Measurements from ENCODE around the gene SDK2.
"Not testable (repeated sequence)": the region's sequence is repeated elsewhere in the genome, so short reads cannot be mapped to it uniquely, and the experiment has no call there.

Gene SDK2

DNA sequence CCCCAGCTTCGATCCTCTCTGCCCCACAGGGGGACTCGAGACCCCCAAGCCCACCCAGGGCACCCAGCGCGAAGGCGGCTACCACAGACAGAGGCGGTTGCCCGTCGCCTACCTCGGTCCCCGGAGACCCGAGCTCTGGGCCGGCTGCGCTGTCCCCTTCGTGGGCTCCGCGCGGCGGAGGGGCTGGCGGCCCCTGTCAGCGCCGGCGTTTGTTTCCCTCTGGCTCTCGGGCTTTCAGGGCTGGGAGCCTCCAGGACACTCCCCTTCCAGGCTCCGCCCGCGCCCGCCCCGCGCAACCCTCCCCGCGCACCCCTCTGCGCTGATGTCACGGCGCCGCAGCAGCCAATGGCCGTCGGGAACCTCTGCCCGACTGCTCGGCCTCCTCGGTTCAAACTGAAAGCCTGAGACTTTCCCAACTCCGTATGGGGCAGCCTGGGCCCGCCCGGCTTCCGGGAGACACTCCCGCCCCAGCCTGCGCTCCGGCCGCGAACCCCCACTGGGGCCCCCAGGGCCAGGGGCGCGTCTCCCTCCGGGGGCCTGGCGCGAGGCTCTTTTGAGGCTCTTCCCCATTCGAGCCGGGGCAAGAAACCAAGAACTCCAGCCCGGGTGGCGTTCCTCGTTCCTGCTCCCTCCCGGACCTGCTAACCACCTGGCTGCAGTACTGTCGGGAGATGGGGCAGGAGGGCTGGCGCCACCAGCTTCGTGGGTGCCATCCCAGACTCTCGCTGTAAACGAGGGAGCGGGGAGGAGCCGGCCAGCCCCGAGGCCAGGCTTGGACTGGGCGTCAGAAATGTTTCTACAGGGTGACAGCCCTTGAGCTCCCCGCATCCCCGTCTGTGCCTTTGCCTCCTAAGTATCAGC, 332.2 kb downstream of the SDK2 start, which contains the start of gene CDC42EP4:
CDC42EP4 (minus strand) TSS at position 221 of the 861 bp plus-strand sequence. CDS start 25,501 bp downstream, outside the sequence.
- DNase-seq = peak; percentile 30

- DNase-seq = no peak
Measured at GRCh38 chr17:73311428-73311780, 332.8 kb downstream of the SDK2 start.

GRCh38 chr17:73309727-73310596, 334.3 kb downstream of the SDK2 start:
- no peak for DNase-seq

DNA sequence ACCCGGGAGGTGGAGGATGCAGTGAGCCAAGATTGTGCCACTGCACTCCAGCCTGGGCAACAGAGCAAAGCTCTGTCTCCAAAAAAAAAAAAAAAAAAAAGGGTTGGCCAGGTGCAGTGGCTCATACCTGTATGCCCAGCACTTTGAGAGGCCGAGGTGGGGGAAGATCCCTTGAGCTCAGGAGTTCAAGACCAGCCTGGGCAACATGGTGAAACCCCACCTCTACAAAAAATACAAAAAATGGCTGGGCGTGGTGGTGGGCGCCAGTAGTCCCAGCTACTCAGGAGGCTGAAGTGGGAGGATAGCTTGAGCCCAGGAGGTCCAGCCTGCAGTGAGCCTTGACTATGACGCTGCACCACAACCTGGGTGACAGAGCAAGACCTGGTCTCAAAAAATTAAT, 335.3 kb downstream of the SDK2 start:
- DNase-seq = not testable (repeated sequence)

GRCh38 chr17:73308017-73308823, 336.0 kb downstream of the SDK2 start:
- no peak for DNase-seq

GRCh38 chr17:73307130-73307529, 337.1 kb downstream of the SDK2 start:
- no peak for DNase-seq

- no peak for DNase-seq
Measured at GRCh38 chr17:73305845-73306836, 338.1 kb downstream of the SDK2 start.

DNA sequence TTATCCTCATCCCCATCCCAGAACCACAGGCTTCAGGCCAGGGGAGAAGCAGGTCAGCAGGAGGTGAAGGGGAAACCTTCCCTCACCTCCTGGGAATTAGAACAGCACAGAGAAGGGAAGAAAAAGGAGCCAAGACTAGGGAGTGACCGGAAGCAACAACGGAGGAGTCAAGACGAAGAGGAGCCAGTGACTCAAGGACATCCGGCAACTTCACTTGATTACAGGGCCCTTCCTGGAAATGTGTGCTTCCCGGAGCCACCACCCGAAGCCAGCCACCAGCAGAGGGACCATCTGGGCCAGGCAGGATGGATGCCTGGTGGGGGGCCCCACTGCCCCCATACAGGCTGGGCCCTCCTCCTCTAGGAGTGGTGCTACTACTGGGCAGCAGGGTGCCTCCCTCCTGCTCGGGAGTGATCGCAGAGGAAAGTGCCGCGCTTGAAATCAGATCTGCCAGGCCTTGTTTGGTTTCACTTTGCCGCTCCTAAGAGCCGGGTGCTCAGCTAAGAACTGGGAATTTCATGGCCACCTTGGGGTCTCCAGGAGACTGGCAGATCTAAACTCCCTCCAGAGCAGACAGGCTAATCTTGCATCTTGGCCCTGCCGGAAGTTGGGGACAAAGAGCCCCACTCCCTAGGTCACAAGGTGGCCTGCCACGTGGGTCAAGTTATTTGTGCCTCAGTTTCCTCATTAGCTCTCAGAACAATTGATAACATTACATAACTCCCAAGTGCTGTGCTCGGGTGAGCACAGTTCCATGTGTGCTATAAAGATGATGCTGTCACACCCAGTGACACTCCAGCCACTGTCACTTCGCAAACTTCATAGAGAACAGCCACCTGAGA, 339.1 kb downstream of the SDK2 start:
- peak; percentile 1 for DNase-seq

GRCh38 chr17:73304438-73304837, 339.8 kb downstream of the SDK2 start:
- DNase-seq = no peak

GRCh38 chr17:73302189-73302588, 342.1 kb downstream of the SDK2 start:
- no peak for DNase-seq

GRCh38 chr17:73301369-73301768, 342.9 kb downstream of the SDK2 start:
- no peak for DNase-seq

DNA sequence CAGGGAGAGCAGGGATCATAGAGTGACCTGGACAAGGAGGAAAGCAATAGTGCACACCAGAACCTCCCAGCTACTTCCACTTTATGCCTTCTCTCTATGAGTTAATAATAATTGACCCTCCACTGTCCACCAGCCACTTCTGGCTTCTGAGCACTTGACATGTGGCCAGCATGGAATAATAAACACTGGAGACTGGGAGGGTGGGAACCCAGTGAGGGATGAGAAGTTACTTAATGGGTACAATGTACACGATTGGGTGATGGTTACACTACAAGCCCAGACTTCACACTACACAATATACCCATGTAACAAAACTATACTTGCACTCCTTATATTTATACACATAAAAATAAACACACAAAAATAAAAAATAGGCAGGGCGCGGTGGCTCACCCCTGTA, 343.9 kb downstream of the SDK2 start:
- no peak for DNase-seq

DNA sequence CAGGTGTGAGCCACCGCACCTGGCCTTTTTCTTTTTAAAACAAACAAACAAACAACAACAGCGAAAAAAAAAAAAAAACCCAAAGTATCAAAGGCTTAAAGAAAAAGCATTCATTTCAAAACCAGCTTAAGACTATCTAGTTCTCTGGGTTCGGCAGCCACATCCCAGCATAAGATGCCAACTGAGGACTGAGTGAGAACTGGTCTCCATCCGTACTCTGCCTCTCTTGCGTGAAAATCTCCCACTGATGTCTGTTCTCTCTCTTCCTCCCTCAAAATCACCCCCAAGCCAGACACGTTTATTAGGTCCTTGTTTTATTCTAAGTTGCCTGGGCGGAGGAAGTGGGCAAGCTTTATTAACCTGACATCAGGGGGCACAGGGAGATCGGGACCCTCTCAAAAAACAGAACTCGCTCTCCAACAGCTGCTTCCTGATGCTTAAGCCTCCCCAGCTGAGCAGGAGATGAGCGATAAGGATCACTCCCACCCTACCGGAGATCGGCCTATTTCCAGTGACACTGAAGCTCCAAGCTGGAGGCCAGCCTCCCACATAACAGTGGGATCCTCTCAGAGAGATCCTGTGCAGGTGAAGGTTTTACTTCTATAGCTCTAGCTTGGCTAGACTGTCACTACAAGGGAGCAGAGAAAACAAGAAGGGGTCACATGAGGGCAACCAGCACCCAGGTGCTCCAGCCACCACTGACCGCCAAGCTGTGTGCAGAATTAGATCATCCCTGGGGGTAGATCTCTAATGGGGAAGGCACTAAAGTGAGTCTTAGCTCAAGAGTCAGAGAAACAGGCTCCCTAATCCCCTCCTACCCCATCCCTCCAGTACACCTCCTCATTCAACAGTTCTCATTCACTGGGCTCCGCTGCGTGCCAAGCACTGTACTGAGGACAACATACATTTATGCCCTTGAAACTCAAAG, 346.0 kb downstream of the SDK2 start:
- DNase-seq = no peak

GRCh38 chr17:73293480-73293911, 350.7 kb downstream of the SDK2 start:
- DNase-seq = no peak

- DNase-seq = no peak
Measured at GRCh38 chr17:73293031-73293430, 351.2 kb downstream of the SDK2 start.

DNA sequence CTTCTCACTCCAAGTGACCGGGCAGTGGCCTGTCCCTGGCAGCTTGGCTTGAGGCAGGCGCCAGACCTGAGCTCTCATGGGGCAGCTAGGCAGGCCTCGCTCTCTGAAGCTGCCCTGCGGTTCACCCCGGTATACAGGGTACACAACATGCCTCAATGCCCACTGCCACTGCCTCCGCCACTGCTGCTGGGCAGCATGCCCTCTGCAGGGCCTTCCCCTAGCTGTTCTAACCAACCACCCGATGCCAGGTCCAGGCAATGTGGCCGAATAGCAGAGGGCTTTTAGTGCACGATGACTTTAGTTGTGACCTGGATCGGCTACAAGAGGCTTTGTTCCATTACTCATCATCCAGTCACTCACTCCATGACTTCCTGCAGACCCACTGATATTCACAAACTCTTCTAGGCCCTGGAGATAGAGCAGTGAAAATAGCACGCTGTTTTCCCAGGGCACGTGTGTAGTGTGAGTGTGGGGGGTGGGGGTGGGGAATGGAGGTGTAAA, 352.2 kb downstream of the SDK2 start:
- DNase-seq = no peak

- no peak for DNase-seq
Measured at GRCh38 chr17:73291260-73291801, 352.9 kb downstream of the SDK2 start.

DNA sequence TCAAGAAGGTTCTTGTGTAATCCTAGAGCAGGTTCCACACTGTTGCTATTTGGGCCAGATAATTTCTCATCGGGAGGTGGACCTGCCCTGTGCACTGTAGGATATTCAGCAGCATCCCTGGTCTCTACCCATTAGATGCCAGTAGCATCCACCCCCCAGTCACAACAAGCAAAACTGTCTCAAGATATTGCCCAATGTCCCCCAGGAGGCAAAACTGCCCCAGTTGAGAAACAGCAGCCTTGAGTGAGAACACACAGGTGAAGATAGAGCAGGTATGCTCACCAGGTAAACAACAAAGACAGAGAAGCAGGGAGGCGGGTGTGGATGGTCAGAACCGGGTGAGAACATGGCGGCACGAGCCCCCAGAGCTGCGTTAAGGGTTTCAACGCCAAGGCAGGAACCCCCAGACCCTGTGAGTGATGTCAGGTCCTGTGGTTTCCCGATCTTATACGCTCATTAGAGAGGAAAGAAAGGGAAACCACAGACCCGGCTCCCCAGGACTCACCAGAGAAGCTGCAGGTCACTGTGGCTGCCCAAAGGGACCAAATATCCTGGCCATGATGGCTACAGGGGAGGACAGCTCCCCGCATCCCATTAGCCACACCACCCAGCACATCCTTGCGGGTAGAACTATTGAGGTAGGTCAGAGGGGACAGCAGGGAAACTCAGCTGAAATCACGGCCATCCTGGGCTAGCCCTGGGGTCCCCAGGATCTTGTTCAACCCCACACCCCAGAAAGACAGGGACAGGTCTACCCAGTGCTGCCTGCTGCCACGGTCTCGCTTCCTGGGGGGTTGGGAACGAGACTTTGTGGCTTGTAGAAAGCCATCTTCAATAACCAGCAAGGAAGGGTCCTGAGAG, 353.6 kb downstream of the SDK2 start:
- DNase-seq = no peak

Measured in NCI-H1417 treated with DMSO at 0.1 percent for 48 hours (cell line).